Nephron (organoid): ENCODE results near the gene MTA1.

Experiments
- H3K27ac Mint-ChIP-seq, 3 experiments: 2 replicates each; pipeline ENCODE4 v1.8.0; 2020; ENCODE audit warnings: mixed read lengths in 3 of 3, mild to moderate bottlenecking in 2 of 3, moderate library complexity in 1 of 3
- H3K27me3 Mint-ChIP-seq: 2 replicates; pipeline ENCODE4 v1.8.0; 2021; ENCODE audit warnings: low read depth, mild to moderate bottlenecking, moderate library complexity, mixed read lengths
- H3K36me3 Mint-ChIP-seq: 2 replicates; pipeline ENCODE4 v1.8.0; 2020; ENCODE audit warnings: low read depth, mixed read lengths
- H3K4me1 Mint-ChIP-seq: 2 replicates; pipeline ENCODE4 v1.8.0; 2020; ENCODE audit warnings: mixed read lengths
- H3K4me3 Mint-ChIP-seq, 3 experiments: 2 replicates each; pipeline ENCODE4 v1.8.0; 2020; ENCODE audit warnings: mild to moderate bottlenecking in 3 of 3, mixed read lengths in 3 of 3, moderate library complexity in 2 of 3
- H3K9me3 Mint-ChIP-seq: 2 replicates; pipeline ENCODE4 v1.8.0; 2020; ENCODE audit warnings: mixed read lengths
- CTCF ChIP-seq, 3 experiments: fragments of 200-600 bp; sonication (generic); IDR thresholded peaks; one replicate each; pipeline ENCODE4 v1.5.0; 2021; ENCODE audit warnings: antibody characterized with exemption in 3 of 3; ENCODE audit not compliant: unreplicated experiment in 3 of 3

The MTA1 gene

GRCh38 chr14:105436402-105436801 is 16.8 kb downstream of the MTA1 start:
- TF ChIP-seq CTCF (IDR thresholded peaks at IDR 0.05; ENCODE audit: unreplicated experiment in 3 of 3), result no peak

GRCh38 chr14:105436891-105437722 is 17.5 kb downstream of the MTA1 start:
- no peak for TF ChIP-seq CTCF (IDR thresholded peaks at IDR 0.05; ENCODE audit: unreplicated experiment in 3 of 3)
- Mint-ChIP-seq H3K4me1 (peaks cover 3% of the 10 kb centered on the region), H3K4me3 (no peak overlapping the region), H3K27ac (no peak overlapping the region), H3K27me3 (no peaks in the 10 kb centered on the region), H3K36me3 (peaks cover 29% of the 10 kb centered on the region), H3K9me3 (peaks cover 7% of the 10 kb centered on the region)

More at GRCh38 chr14:105436402-105436801, 16.8 kb downstream of the MTA1 start:
- no peaks in the 10 kb centered on the region for H3K27me3 Mint-ChIP-seq
- H3K9me3 Mint-ChIP-seq, result peaks cover 7% of the 10 kb centered on the region
- H3K36me3 Mint-ChIP-seq, result peaks cover 28% of the 10 kb centered on the region
- no peak overlapping the region for H3K27ac Mint-ChIP-seq
- peaks cover 3% of the 10 kb centered on the region for H3K4me1 Mint-ChIP-seq
- no peak overlapping the region for H3K4me3 Mint-ChIP-seq

- Mint-ChIP-seq H3K36me3 (peaks cover 31% of the 10 kb centered on the region), H3K4me3 (no peak overlapping the region), H3K27me3 (no peaks in the 10 kb centered on the region), H3K27ac (no peak overlapping the region), H3K9me3 (peaks cover 7% of the 10 kb centered on the region), H3K4me1 (peaks cover 3% of the 10 kb centered on the region)
- no peak for TF ChIP-seq CTCF (IDR thresholded peaks at IDR 0.05; ENCODE audit: unreplicated experiment in 3 of 3)
These were observed 18.3 kb downstream of the MTA1 start for GRCh38 chr14:105437723-105438500.

DNA sequence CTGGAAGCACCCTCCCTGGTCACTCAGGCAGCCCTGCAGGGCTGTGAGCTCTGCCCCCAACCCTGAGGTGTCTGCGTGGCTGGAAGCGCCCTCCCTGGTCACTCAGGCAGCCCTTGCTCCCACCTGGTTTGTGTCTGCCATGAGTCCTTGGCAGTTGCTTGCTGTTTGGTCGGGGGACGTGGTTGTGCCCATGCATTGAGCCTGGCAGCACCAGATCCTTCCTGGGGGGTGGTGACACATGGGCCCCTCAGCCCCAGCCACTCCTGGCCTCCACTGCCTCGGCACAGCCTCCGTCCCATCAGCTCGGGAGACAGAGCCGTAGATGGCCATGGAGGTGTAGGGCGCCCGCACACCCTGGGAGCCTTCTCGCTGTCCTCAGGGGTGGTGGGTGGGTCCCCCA is 19.6 kb downstream of the MTA1 start:
- no peak overlapping the region for H3K4me3 Mint-ChIP-seq
- H3K36me3 Mint-ChIP-seq, result peaks cover 31% of the 10 kb centered on the region
- peaks cover 7% of the 10 kb centered on the region for H3K9me3 Mint-ChIP-seq
- H3K27ac Mint-ChIP-seq, result no peak overlapping the region
- peaks cover 3% of the 10 kb centered on the region for H3K4me1 Mint-ChIP-seq
- no peaks in the 10 kb centered on the region for H3K27me3 Mint-ChIP-seq
- no peak for TF ChIP-seq CTCF (IDR thresholded peaks at IDR 0.05; ENCODE audit: unreplicated experiment in 3 of 3)

DNA sequence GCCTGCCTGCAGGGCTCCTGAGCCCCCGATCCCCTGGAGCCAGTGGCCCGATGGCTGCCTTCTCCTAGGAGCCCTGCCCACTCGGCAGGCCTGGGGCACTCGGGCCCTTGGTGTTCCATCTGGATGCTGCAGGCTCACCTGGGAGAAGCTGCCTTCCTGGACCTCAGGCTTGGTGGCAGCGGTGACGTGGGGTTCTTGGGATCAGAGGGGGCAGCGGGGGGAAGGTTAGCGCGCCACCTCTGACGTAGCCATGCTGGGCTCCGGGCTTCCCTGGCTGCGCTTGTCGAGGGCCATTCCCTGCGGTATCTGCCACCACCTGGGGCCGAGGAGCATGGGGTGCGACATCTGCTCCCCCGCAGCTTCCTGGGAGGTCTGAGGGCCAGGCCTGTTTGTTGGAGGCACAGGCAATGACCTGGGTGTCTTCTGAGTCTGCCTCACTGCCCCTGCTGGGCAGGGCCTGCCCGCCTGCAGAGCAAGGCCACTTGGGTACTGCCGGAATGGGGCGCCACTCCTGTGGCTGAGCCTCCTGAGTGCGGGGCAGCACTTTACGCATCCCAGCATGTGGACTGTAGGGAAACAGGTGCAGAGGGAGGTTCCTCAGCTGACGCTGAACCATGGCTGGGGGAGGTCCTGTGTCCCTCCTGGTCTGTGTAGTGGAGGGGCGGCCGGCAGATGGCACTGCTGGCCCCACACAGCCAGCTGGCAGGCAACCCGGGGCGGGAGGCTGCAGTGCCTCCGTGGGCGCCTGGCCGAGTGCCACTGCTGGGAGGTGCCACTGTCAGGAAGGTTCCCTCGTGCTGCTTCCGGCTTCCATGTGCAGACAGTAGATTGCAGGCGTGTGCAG is 20.3 kb downstream of the MTA1 start:
- Mint-ChIP-seq H3K36me3 (peaks cover 27% of the 10 kb centered on the region), H3K4me1 (peaks cover 3% of the 10 kb centered on the region)
- no peak for TF ChIP-seq CTCF (IDR thresholded peaks at IDR 0.05; ENCODE audit: unreplicated experiment in 3 of 3)

More for the DNA sequence above, 20.3 kb downstream of the MTA1 start:
- H3K27ac Mint-ChIP-seq, result no peak overlapping the region
- no peak overlapping the region for H3K4me3 Mint-ChIP-seq
- H3K9me3 Mint-ChIP-seq, result peaks cover 7% of the 10 kb centered on the region
- H3K27me3 Mint-ChIP-seq, result no peaks in the 10 kb centered on the region
